Measurements from ENCODE around the gene CCDC122. TPM values are rescaled to one million over a fixed set of nuclear protein-coding genes. Genes with fewer than 3 reads are reported as not detected.

The CCDC122 gene
- total RNA-seq, 1 donor from 2014 or later: 6.7 TPM

DNA sequence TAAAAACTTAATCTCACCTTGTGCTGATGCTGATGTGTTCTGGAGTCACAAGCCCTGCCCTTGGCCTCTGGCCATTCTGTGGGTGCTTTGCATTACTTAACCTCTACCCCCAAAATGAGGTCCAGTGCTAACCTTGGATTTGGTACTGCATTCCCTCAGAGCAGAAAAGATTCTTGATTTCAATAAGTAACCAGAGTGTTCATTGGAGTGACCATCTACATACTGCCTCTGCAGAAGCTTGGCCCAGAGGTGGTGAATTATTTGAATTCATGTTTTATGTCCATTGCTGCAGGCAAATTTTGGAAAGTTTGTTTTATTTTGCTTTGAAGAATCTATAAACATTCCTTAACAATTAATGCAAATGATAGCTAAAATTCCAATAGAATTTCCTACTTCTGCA is 85.1 kb downstream of the CCDC122 start:
- H3K9me3 ChIP-seq (ENCODE audit: insufficient read depth, low read depth, low read length): no peaks in the 10 kb centered on the region
- peaks cover 2% of the 10 kb centered on the region for H3K4me1 Mint-ChIP-seq (ENCODE audit: low read depth, unreplicated experiment)
- no peak overlapping the region for H3K9ac ChIP-seq (ENCODE audit: low read length)
- H3K27me3 Mint-ChIP-seq (ENCODE audit: low read depth, unreplicated experiment): peaks cover 1% of the 10 kb centered on the region
- H3K4me1 ChIP-seq (ENCODE audit: insufficient read depth, low read length): no peaks in the 10 kb centered on the region
- TF ChIP-seq EZH2 (IDR thresholded peaks at IDR 0.05; ENCODE audit: insufficient read depth, low read length): no peak
- TF ChIP-seq, protein P1, sequence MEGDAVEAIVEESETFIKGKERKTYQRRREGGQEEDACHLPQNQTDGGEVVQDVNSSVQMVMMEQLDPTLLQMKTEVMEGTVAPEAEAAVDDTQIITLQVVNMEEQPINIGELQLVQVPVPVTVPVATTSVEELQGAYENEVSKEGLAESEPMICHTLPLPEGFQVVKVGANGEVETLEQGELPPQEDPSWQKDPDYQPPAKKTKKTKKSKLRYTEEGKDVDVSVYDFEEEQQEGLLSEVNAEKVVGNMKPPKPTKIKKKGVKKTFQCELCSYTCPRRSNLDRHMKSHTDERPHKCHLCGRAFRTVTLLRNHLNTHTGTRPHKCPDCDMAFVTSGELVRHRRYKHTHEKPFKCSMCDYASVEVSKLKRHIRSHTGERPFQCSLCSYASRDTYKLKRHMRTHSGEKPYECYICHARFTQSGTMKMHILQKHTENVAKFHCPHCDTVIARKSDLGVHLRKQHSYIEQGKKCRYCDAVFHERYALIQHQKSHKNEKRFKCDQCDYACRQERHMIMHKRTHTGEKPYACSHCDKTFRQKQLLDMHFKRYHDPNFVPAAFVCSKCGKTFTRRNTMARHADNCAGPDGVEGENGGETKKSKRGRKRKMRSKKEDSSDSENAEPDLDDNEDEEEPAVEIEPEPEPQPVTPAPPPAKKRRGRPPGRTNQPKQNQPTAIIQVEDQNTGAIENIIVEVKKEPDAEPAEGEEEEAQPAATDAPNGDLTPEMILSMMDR (IDR thresholded peaks at IDR 0.05; ENCODE audit: insufficient read depth, low read depth, low read length): no peak
- H3K4me2 ChIP-seq (ENCODE audit: low read length): no peak overlapping the region
- no peaks in the 10 kb centered on the region for H3K36me3 ChIP-seq (ENCODE audit: insufficient read depth, low read length)
- H3K27ac Mint-ChIP-seq (ENCODE audit: unreplicated experiment): no peak overlapping the region
- H3K4me3 ChIP-seq (ENCODE audit: insufficient read depth, low read depth, low read length): no peak overlapping the region
- FAIRE-seq: no peak
- H2AFZ ChIP-seq (ENCODE audit: low read depth, low read length): no peak overlapping the region
- no peaks in the 10 kb centered on the region for H3K9me3 Mint-ChIP-seq (ENCODE audit: unreplicated experiment)
- H3K27me3 ChIP-seq (ENCODE audit: insufficient read depth, low read length): peaks cover 2% of the 10 kb centered on the region
- no peak overlapping the region for H3K27ac ChIP-seq (ENCODE audit: low read depth, low read length)
- H3K36me3 Mint-ChIP-seq (ENCODE audit: low read depth, unreplicated experiment): peaks cover 1% of the 10 kb centered on the region
- H3K4me3 Mint-ChIP-seq (ENCODE audit: unreplicated experiment): no peak overlapping the region
- no peaks in the 10 kb centered on the region for H3K79me2 ChIP-seq (ENCODE audit: insufficient read depth, low read length)
- DNase-seq (ENCODE audit: low read depth): no peak
- no peaks in the 10 kb centered on the region for H4K20me1 ChIP-seq (ENCODE audit: insufficient read depth, low read length)

DNA sequence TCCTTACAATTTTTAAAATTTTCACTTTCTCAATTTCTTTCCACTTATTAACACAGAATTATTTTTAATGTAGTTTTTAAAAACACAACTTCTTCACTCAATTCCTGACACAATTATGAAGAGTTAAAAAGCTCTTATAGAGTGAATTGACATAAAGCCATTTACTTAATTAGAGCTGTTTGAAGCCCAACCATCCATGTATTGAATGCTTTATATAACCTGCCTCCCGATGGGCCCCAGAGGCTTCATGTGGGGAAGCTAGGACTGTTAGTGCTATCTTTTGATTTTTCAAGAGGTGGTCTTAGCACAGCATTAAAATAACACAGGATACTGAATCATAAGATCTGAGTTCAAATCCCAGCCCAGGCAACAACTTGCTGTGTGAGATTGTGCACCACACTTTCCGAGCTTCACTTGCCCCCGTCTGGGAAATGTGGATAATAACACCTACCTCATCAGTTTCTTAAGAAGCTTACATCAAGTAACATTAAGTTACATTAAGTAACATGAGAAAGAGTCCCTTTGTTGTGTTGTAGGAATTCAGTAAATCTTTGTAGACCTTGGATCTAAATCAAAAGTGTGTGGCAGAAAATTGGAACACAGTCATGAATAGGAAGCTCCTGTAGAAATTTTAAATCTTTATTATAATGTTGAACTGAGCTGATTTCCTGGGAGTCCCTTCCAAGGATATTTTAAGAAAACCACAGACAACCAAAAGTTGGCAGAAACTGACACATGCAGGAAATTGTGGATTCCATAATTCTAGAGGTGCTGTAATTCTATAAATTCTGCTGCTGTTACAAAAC is 87.3 kb downstream of the CCDC122 start:
- Histone ChIP-seq H3K4me1 (ENCODE audit: insufficient read depth, low read length) (peaks cover 3% of the 10 kb centered on the region), H3K79me2 (ENCODE audit: insufficient read depth, low read length) (no peaks in the 10 kb centered on the region), H3K36me3 (ENCODE audit: insufficient read depth, low read length) (no peaks in the 10 kb centered on the region), H3K27ac (ENCODE audit: low read depth, low read length) (no peak overlapping the region), H3K9ac (ENCODE audit: low read length) (no peak overlapping the region), H3K4me3 (ENCODE audit: insufficient read depth, low read depth, low read length) (no peak overlapping the region), H2AFZ (ENCODE audit: low read depth, low read length) (no peak overlapping the region), H3K27me3 (ENCODE audit: insufficient read depth, low read length) (peaks cover 2% of the 10 kb centered on the region), H3K4me2 (ENCODE audit: low read length) (no peak overlapping the region), H3K9me3 (ENCODE audit: insufficient read depth, low read depth, low read length) (no peaks in the 10 kb centered on the region), H4K20me1 (ENCODE audit: insufficient read depth, low read length) (no peaks in the 10 kb centered on the region)
- DNase-seq (ENCODE audit: low read depth): peak; percentile 45
- H3K4me3 Mint-ChIP-seq (ENCODE audit: unreplicated experiment): no peak overlapping the region
- TF ChIP-seq EZH2 (IDR thresholded peaks at IDR 0.05; ENCODE audit: insufficient read depth, low read length): no peak
- TF ChIP-seq, protein P1 (IDR thresholded peaks at IDR 0.05; ENCODE audit: insufficient read depth, low read depth, low read length): no peak
- no peak overlapping the region for H3K27ac Mint-ChIP-seq (ENCODE audit: unreplicated experiment)
- H3K36me3 Mint-ChIP-seq (ENCODE audit: low read depth, unreplicated experiment): peaks cover 1% of the 10 kb centered on the region
- peaks cover 1% of the 10 kb centered on the region for H3K27me3 Mint-ChIP-seq (ENCODE audit: low read depth, unreplicated experiment)
- no peak for FAIRE-seq
- H3K4me1 Mint-ChIP-seq (ENCODE audit: low read depth, unreplicated experiment): peaks cover 7% of the 10 kb centered on the region
- no peaks in the 10 kb centered on the region for H3K9me3 Mint-ChIP-seq (ENCODE audit: unreplicated experiment)

DNA sequence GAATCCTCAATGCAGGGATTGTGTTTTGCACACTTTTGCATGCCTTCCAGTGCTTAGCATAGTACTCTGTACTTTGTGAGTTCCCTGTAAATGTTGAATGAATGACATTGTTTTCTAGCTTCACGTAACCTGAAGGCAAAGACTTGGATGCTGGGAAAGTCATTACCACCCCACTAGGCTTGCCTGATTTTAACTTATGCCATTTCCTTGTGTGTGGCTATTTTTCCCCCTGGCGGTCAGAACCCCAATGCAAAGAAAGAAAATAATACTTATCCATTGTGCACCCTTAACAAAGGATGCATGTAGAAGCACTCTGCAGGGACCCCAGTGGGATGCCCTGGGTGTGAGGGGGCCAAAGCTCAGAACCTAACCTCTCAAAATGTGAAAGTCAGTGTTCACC is 91.5 kb downstream of the CCDC122 start:
- Mint-ChIP-seq H3K4me3 (ENCODE audit: unreplicated experiment) (peak overlapping the region; percentile 86), H3K27me3 (ENCODE audit: low read depth, unreplicated experiment) (peaks cover 1% of the 10 kb centered on the region), H3K36me3 (ENCODE audit: low read depth, unreplicated experiment) (no peaks in the 10 kb centered on the region), H3K4me1 (ENCODE audit: low read depth, unreplicated experiment) (peaks cover 7% of the 10 kb centered on the region), H3K9me3 (ENCODE audit: unreplicated experiment) (no peaks in the 10 kb centered on the region), H3K27ac (ENCODE audit: unreplicated experiment) (peak overlapping the region; percentile 69)
- no peaks in the 10 kb centered on the region for H3K36me3 ChIP-seq (ENCODE audit: insufficient read depth, low read length)
- H3K79me2 ChIP-seq (ENCODE audit: insufficient read depth, low read length): no peaks in the 10 kb centered on the region
- H3K9me3 ChIP-seq (ENCODE audit: insufficient read depth, low read depth, low read length): no peaks in the 10 kb centered on the region
- H4K20me1 ChIP-seq (ENCODE audit: insufficient read depth, low read length): no peaks in the 10 kb centered on the region
- H3K27ac ChIP-seq (ENCODE audit: low read depth, low read length): no peak overlapping the region
- H3K4me1 ChIP-seq (ENCODE audit: insufficient read depth, low read length): peaks cover 6% of the 10 kb centered on the region
- no peak overlapping the region for H2AFZ ChIP-seq (ENCODE audit: low read depth, low read length)
- H3K9ac ChIP-seq (ENCODE audit: low read length): no peak overlapping the region
- H3K4me2 ChIP-seq (ENCODE audit: low read length): peak overlapping the region; percentile 97
- DNase-seq (ENCODE audit: low read depth) (peak; percentile 18), FAIRE-seq (peak; percentile 17)
- H3K27me3 ChIP-seq (ENCODE audit: insufficient read depth, low read length): no peaks in the 10 kb centered on the region
- no peak for TF ChIP-seq EZH2 (IDR thresholded peaks at IDR 0.05; ENCODE audit: insufficient read depth, low read length)
- TF ChIP-seq, protein P1 (IDR thresholded peaks at IDR 0.05; ENCODE audit: insufficient read depth, low read depth, low read length): peak; percentile 61
- peak overlapping the region; percentile 62 for H3K4me3 ChIP-seq (ENCODE audit: insufficient read depth, low read depth, low read length)

All from astrocyte (in vitro differentiated cells and primary cell).